PC-9 (cell line): ENCODE data around the gene CACNB4.

Experiments
- EZH2 ChIP-seq: fragments of 200-600 bp; sonication (generic); IDR thresholded peaks from 2 replicates; pipeline ENCODE4 v1.8.0; 2017; ENCODE audit warnings: antibody characterized with exemption, low read depth
- TF ChIP-seq, protein P1 (sequence below): fragments of 200-600 bp; sonication (generic); conservative IDR thresholded peaks from 2 replicates; pipeline ENCODE4 v1.6.1; 2017; ENCODE audit warnings: mixed run types, antibody characterized with exemption, mild to moderate bottlenecking, moderate library complexity

GRCh38 chr2:152106464-152106863 is 7.6 kb upstream of the CACNB4 start:
- no peak for TF ChIP-seq EZH2
- TF ChIP-seq, protein P1, sequence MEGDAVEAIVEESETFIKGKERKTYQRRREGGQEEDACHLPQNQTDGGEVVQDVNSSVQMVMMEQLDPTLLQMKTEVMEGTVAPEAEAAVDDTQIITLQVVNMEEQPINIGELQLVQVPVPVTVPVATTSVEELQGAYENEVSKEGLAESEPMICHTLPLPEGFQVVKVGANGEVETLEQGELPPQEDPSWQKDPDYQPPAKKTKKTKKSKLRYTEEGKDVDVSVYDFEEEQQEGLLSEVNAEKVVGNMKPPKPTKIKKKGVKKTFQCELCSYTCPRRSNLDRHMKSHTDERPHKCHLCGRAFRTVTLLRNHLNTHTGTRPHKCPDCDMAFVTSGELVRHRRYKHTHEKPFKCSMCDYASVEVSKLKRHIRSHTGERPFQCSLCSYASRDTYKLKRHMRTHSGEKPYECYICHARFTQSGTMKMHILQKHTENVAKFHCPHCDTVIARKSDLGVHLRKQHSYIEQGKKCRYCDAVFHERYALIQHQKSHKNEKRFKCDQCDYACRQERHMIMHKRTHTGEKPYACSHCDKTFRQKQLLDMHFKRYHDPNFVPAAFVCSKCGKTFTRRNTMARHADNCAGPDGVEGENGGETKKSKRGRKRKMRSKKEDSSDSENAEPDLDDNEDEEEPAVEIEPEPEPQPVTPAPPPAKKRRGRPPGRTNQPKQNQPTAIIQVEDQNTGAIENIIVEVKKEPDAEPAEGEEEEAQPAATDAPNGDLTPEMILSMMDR: no peak
